ENCODE results near the gene ABCD3.

DNA sequence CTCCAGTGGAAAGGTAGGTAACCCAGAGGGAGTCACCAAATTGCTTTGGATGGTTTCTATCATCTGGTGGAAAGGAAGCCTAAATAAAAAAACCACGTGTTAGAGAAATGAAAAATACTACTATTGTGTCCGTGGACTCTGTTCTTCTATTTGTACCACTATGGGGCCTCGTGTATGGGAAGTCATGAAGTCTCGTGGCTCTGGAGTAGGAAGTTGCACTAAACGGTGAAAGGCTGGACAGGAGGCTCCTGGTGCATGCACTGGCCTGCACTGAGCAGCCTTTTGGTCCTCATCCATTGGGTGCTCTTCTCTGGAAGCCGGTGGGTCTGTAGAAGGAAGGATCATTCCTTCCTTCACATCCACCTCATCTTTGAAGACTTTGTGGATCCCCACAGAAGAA is 106.3 kb downstream of the ABCD3 start:
- TF ChIP-seq, protein P1, sequence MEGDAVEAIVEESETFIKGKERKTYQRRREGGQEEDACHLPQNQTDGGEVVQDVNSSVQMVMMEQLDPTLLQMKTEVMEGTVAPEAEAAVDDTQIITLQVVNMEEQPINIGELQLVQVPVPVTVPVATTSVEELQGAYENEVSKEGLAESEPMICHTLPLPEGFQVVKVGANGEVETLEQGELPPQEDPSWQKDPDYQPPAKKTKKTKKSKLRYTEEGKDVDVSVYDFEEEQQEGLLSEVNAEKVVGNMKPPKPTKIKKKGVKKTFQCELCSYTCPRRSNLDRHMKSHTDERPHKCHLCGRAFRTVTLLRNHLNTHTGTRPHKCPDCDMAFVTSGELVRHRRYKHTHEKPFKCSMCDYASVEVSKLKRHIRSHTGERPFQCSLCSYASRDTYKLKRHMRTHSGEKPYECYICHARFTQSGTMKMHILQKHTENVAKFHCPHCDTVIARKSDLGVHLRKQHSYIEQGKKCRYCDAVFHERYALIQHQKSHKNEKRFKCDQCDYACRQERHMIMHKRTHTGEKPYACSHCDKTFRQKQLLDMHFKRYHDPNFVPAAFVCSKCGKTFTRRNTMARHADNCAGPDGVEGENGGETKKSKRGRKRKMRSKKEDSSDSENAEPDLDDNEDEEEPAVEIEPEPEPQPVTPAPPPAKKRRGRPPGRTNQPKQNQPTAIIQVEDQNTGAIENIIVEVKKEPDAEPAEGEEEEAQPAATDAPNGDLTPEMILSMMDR (IDR thresholded peaks at IDR 0.05; ENCODE audit: insufficient read depth, low read depth, low read length): no peak
- no peak for TF ChIP-seq EZH2 (IDR thresholded peaks at IDR 0.05; ENCODE audit: insufficient read depth, low read length)

All from astrocyte (in vitro differentiated cells and primary cell).